Stomach (tissue), 4 donors: Measurements from ENCODE around the gene LHFPL6.

ENCODE experiments used
- EP300 ChIP-seq: sonication (generic); formaldehyde crosslinking; IDR thresholded peaks from one replicate; pipeline ENCODE4 v1.6.1; 2017; ENCODE audit warnings: antibody characterized with exemption
- POLR2AphosphoS5 ChIP-seq, 3 donors: sonication (generic); formaldehyde crosslinking; IDR thresholded peaks; one replicate each; pipeline ENCODE4 v1.6.1; 2016; ENCODE audit warnings: antibody characterized with exemption in 3 of 3

DNA sequence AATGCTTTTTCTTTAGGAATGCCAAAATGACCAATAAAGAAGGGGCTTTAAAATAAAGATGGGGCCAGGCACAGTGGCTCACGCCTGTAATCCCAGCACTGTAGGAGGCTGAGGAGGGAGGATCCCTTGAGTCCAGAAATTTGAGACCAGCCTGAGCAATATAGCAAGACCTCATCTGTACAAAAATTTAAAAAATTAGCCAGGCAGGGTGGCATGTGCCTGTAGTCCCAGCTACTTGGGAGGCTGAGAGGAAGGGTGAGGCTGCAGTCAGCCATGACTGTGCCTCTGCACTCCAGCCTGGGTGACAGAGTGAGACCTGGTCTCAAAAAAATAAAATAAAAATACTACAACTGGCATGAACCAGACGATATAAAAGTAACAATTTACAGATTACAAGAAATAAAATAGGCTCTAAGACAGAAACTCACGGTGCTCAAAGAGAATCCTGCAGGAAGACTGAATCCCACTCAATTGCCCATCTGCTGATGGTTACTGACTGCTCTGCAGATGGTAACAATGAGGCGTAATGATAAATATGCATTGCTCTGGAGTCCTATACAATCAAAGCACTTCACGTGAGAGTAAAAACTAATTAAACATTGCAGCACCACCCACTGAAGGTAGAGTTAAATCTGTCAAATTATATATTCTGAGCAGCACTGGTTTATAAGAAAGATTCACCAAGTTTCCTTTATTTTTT lies 93.2 kb downstream of the LHFPL6 start:
- TF ChIP-seq POLR2AphosphoS5 (IDR thresholded peaks at IDR 0.05) (no peak), EP300 (no peak)
